ENCODE results near the gene IFI27. TPM values are rescaled to one million over a fixed set of nuclear protein-coding genes. Genes with fewer than 3 reads are reported as not detected.
"Not testable (repeated sequence)": the region's sequence is repeated elsewhere in the genome, so short reads cannot be mapped to it uniquely, and the experiment has no call there.

Gene IFI27
- total RNA-seq, 1 donor from 2014 or later = 1.5 TPM

GRCh38 chr14:94152676-94153075, 42.1 kb downstream of the IFI27 start:
- Mint-ChIP-seq H3K27me3 (ENCODE audit: low read depth) (peaks cover 68% of the 10 kb centered on the region), H3K9me3 (ENCODE audit: low read depth) (peaks cover 4% of the 10 kb centered on the region), H3K4me3 (ENCODE audit: unreplicated experiment) (no peak overlapping the region), H3K36me3 (ENCODE audit: low read depth) (no peaks in the 10 kb centered on the region), H3K4me1 (ENCODE audit: low read depth) (no peaks in the 10 kb centered on the region), H3K27ac (ENCODE audit: unreplicated experiment) (no peak overlapping the region)
- DNase-seq (ENCODE audit: low spot score) = no peak
- TF ChIP-seq CTCF (IDR thresholded peaks at IDR 0.05) = no peak

DNA sequence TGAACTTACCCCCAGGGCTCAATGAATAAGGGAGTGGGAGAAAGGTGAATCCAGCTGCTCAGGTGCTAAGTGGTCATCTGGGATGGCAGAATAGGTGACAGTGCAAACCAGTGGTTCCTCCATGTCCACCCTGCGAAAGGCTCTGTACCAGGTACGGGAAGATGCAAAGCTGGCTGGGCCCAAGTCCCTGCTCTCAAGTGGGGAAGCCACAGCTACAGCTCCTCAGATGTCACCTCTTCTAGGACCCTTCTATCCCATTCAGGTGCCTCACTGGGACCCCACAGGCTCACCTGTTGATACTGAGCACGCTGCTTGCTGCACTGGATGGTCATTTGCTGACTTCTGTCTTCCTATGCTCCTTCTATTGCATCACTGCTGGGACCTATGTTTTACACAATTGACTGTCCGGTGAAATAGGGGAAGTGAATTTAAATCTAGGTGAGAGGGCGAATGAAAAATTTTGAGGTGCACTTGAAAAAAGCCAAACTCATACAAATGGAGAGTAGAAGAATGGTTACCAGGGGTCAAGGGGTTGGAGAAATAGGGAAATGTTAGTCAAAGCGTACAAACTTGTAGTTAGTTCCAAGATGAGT, 43.3 kb downstream of the IFI27 start:
- no peaks in the 10 kb centered on the region for H3K4me1 Mint-ChIP-seq (ENCODE audit: low read depth)
- H3K4me3 Mint-ChIP-seq (ENCODE audit: unreplicated experiment) = no peak overlapping the region
- no peak overlapping the region for H3K27ac Mint-ChIP-seq (ENCODE audit: unreplicated experiment)
- H3K9me3 Mint-ChIP-seq (ENCODE audit: low read depth) = peaks cover 4% of the 10 kb centered on the region
- H3K27me3 Mint-ChIP-seq (ENCODE audit: low read depth) = peaks cover 65% of the 10 kb centered on the region
- no peak for DNase-seq (ENCODE audit: low spot score)
- TF ChIP-seq CTCF (IDR thresholded peaks at IDR 0.05) = no peak
- no peaks in the 10 kb centered on the region for H3K36me3 Mint-ChIP-seq (ENCODE audit: low read depth)

DNA sequence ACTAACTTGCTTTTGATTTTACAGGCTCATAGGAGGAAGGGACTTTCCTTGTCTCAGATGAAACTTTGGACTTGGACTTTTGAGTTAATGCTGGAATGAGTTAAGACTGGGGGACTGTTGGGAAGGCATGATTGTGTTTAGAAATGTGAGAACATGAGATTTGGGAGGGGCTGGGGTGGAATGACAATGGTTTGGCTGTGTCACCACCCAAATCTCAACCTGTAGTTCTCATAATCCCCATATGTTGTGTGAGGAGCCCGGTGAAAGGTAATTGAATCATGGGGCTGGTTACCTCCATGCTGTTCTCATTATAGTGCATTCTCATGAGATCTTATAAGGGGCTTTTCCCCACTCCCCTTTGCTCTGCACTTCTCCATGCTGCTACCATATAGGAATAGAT, 45.6 kb downstream of the IFI27 start:
- not testable (repeated sequence) for DNase-seq (ENCODE audit: low spot score); H3K27ac Mint-ChIP-seq (ENCODE audit: unreplicated experiment); H3K36me3 Mint-ChIP-seq (ENCODE audit: low read depth); H3K4me3 Mint-ChIP-seq (ENCODE audit: unreplicated experiment); H3K4me1 Mint-ChIP-seq (ENCODE audit: low read depth); H3K9me3 Mint-ChIP-seq (ENCODE audit: low read depth)
- H3K27me3 Mint-ChIP-seq (ENCODE audit: low read depth) = peaks cover 59% of the 10 kb centered on the region

DNA sequence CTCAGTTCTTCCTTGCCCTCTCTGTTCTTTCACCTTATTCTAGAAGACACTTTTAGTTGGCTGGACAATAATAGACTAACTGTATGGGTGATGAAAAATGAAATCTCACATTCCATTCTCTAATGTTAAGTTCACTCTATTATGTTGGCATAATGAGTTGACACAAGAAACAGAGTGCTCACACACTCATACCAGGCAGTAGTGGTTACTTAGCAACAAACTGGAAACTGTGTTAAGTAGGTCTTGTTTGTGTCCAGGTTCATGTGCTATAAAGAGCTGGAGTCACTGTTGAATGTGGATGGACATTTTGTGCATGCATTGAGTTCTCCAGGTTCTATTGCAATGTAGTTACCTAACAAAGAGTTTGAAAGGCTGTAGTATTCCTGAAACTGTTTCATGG, 46.7 kb downstream of the IFI27 start:
- no peak for TF ChIP-seq CTCF (IDR thresholded peaks at IDR 0.05)
- Mint-ChIP-seq H3K4me1 (ENCODE audit: low read depth) (peaks cover 3% of the 10 kb centered on the region), H3K27ac (ENCODE audit: unreplicated experiment) (no peak overlapping the region), H3K27me3 (ENCODE audit: low read depth) (peaks cover 59% of the 10 kb centered on the region), H3K4me3 (ENCODE audit: unreplicated experiment) (no peak overlapping the region), H3K9me3 (ENCODE audit: low read depth) (peaks cover 4% of the 10 kb centered on the region), H3K36me3 (ENCODE audit: low read depth) (no peaks in the 10 kb centered on the region)
- no peak for DNase-seq (ENCODE audit: low spot score)

- no peak for TF ChIP-seq CTCF (IDR thresholded peaks at IDR 0.05)
Observed at GRCh38 chr14:94158239-94158883, 47.8 kb downstream of the IFI27 start.

GRCh38 chr14:94161058-94161457, 50.5 kb downstream of the IFI27 start:
- no peak for DNase-seq (ENCODE audit: low spot score)
- Mint-ChIP-seq H3K4me3 (ENCODE audit: unreplicated experiment) (no peak overlapping the region), H3K27ac (ENCODE audit: unreplicated experiment) (no peak overlapping the region), H3K4me1 (ENCODE audit: low read depth) (peaks cover 8% of the 10 kb centered on the region), H3K9me3 (ENCODE audit: low read depth) (no peaks in the 10 kb centered on the region), H3K36me3 (ENCODE audit: low read depth) (no peaks in the 10 kb centered on the region), H3K27me3 (ENCODE audit: low read depth) (peaks cover 60% of the 10 kb centered on the region)
- no peak for TF ChIP-seq CTCF (IDR thresholded peaks at IDR 0.05)

More at GRCh38 chr14:94158239-94158883, 47.8 kb downstream of the IFI27 start:
- DNase-seq (ENCODE audit: low spot score) = no peak
- Mint-ChIP-seq H3K36me3 (ENCODE audit: low read depth) (no peaks in the 10 kb centered on the region), H3K27me3 (ENCODE audit: low read depth) (peaks cover 49% of the 10 kb centered on the region), H3K4me1 (ENCODE audit: low read depth) (peaks cover 3% of the 10 kb centered on the region), H3K4me3 (ENCODE audit: unreplicated experiment) (no peak overlapping the region), H3K9me3 (ENCODE audit: low read depth) (peaks cover 4% of the 10 kb centered on the region), H3K27ac (ENCODE audit: unreplicated experiment) (no peak overlapping the region)
